SK-N-SH (cell line): ENCODE measurements around the gene C11orf68.

Experiments used
- CHD2 ChIP-seq: fragments of 150-350 bp; IDR thresholded peaks from 2 replicates; pipeline ENCODE4 v1.6.1; 2018; ENCODE audit warnings: low read length; ENCODE audit not compliant: partially characterized antibody
- EP300 ChIP-seq, 2 experiments: IDR thresholded peaks; 2 replicates each; pipeline versions ENCODE4 v1.4.0 to v1.6.1; 2012; ENCODE audit warnings: borderline replicate concordance in 1 of 2, low read depth in 1 of 2, low read length in 1 of 2
- FOXJ3 ChIP-seq: sonication (generic); formaldehyde crosslinking; IDR thresholded peaks from 2 replicates; pipeline ENCODE4 v1.5.1; 2020; ENCODE audit warnings: mild to moderate bottlenecking, missing genetic modification reagents
- MAX ChIP-seq: IDR thresholded peaks from 2 replicates; pipeline ENCODE4 v1.4.0; 2012; ENCODE audit warnings: low read depth

- no peak for TF ChIP-seq CHD2
- TF ChIP-seq FOXJ3 (CRISPR knock-in tag) = no peak
- no peak for TF ChIP-seq EP300 (IDR thresholded peaks at IDR 0.05; ENCODE audit: borderline replicate concordance in 1 of 2, low read depth in 1 of 2, low read length in 1 of 2)
- no peak for TF ChIP-seq MAX
Observed at GRCh38 chr11:65960824-65961266, 42.0 kb upstream of the C11orf68 start.
